NOMO-1 treated with dmso at 0.1 percent for 144 hours (cell line): Measurements from ENCODE around the gene BICDL2.
"Not testable (repeated sequence)": the region's sequence is repeated elsewhere in the genome, so short reads cannot be mapped to it uniquely, and the experiment has no call there.

ENCODE experiments used
- DNase-seq: peaks from one replicate; lab custom pipeline; 2025; ENCODE audit not compliant: unreplicated experiment; lab: John Stamatoyannopoulos, UW

Gene BICDL2

DNA sequence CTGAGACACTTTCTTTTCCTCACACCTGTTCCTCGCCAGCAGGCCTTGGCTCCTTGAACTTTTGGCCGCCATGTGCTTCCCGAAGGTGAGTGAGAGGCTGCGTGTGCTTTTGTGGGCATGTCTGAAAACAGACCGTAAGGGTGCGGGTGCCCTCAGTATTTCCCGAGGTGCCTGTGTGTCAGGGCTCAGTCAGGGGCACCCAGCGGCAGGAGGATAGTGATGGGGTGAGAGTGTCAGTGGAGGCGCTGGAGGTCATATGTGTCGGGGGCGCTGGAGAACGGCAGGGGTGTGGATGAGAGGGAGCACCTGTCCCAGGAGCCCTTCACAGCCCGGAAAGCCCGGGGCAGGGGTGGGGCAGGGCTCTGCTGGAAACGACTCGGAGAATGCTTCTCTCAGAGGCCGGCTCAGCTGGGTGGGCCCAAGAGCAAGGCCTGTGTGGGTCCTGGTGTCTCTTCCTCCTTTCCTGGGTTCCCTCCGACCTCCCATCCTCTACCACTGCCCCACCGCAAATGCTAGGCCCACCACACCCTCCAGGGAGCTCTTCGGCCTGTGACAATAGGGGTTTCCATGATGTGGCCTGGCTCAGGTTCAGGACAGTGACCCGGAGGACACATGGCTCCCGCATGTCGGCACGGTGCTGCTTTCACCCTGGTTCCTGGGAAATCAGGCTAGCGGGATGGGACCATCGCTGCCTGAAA lies 29.1 kb upstream of the BICDL2 start:
- DNase-seq = no peak

- no peak for DNase-seq
Measured at GRCh38 chr16:3065069-3065741, 28.5 kb upstream of the BICDL2 start, which contains the start of gene IL32. Gene IL32, plus strand, starts transcription at chr16:3065640. Its CDS starts 172 bp downstream, at chr16:3065812.

- no peak for DNase-seq
Measured at GRCh38 chr16:3063625-3064386, 27.1 kb upstream of the BICDL2 start.

DNA sequence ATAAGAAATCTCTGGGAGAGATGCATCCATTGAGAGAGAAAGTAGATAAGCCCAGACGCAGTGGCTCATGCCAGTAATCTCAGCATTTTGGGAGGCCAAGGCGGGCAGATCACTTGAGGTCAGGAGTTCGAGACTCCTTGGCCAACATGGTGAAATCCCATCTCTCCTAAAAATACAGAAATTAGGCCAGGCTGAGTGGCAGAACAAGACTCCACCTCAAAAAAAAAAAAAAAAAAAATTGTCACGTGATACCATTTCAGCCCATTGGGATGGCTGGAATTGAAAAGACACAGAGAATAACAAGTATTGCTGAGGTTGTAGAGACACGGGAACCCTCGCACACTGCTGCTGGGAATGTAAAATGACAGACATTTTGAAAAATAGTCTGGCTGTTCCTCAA lies 25.8 kb upstream of the BICDL2 start:
- DNase-seq = no peak

DNA sequence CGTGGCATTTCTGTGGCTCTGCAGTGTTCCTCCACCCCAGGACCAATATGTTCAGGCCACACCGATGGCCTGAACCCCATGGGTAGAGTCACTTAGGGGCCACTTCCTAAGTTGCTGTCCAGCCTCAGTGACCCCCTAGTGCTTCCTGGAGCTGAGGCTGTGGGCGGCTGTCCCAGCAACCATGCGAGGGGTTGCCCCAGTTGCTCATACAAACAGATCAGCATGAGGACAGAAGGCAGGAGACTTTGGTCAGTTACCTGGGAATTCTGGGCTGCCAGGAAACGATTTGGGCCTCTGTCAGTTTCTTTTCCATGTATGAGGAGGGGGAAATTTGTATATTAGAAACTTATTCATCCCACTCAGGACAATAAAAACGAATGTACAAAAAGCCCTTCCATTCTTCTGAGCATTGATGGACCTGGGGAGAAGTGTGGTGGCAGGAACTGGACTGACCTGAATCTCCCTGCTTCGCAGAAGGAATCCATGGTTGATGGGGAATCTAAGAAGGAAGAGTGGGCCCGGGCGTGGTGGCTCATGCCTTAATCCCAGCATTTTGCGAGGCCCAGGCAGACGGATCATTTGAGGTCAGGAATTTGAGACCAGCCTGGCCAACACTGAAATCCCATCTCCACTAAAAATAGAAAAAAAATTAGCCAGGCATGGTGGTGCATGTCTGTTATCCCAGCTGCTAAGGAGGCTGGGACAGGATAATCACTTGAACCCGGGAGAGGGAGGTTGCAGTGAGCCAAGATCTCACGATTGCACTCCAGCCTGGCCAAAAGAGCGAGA lies 23.8 kb upstream of the BICDL2 start:
- DNase-seq = no peak

GRCh38 chr16:3059723-3060242 lies 23.0 kb upstream of the BICDL2 start:
- DNase-seq = no peak

DNA sequence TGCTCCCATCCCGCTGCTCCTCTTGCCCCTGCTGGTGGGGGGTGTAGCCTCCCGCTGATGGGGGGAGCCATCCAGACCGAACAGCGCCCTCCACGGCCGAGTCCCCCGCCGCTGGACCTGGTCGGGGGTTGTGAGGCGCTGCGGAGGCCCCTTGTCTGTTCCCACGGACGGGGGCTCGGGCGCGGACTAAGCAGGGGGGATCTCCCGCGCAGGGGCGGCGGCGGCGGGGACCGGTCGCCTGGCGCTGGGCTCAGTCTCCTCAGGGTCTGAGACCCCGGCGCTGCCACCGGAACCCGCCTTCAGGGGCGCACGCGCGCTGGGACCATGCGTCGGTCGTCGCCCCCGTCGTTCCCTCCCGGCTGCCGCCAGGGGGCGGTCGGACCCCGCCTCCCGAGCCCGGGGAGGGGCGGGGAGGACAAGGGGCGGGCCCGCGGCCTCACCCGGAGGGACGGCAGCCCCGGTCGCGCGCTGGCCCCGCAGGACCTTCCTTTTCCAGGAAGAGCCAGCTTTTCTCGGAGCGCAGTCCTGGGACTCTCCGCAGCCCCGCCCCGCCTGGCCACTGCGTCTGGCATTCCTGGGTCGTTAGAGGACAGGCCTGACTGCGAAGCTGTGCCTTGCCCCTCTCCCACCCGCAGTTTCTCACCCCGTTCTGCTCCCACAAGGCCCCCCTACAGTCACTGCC lies 22.4 kb upstream of the BICDL2 start:
- peak; percentile 22 for DNase-seq

GRCh38 chr16:3058139-3059030 lies 21.6 kb upstream of the BICDL2 start:
- DNase-seq = no peak

GRCh38 chr16:3057181-3058138 lies 20.7 kb upstream of the BICDL2 start:
- no peak for DNase-seq

- DNase-seq = no peak
Measured at GRCh38 chr16:3056336-3057180, 19.8 kb upstream of the BICDL2 start.

- DNase-seq = not testable (repeated sequence)
Measured at GRCh38 chr16:3055734-3056115, 19.0 kb upstream of the BICDL2 start.

DNA sequence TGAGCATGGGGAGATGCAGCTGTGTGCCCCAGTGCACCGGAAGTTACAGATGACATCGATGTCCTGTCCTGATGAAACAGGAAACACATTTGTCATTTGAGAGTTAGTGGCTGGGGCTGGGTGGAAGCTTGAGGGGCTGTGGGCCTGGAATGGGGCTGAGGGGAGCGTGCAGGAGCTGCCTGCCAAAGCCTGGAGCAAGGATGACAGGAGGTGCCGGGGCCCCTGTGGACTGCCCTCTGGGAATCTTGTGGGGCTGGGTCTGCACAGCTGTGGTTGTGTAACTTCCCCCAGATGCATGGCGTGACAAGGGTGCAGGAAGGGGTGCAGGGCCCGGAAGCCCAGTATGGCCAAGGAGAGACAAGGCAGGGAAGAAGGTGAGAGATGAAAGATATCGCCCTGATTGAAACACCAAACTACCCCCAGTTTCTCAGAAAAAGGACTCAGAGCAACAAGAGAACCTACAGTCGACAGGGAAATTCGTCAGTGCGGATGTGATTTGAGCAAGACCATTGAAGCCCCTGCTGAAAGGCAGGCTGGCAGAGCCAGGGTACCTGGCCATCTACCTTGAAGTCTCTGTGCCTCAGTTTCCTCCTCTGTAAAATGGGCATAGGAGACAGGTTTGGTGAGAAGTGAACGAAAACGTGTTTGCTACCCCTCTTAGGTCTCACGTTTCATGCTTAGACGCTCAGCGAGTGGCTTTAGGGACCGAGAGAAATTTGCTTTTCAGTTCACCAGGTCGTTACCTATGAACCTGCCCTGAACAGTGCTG lies 18.4 kb upstream of the BICDL2 start:
- DNase-seq = peak; percentile 54

- DNase-seq = not testable (repeated sequence)
Measured at GRCh38 chr16:3053330-3053710, 16.6 kb upstream of the BICDL2 start.

DNA sequence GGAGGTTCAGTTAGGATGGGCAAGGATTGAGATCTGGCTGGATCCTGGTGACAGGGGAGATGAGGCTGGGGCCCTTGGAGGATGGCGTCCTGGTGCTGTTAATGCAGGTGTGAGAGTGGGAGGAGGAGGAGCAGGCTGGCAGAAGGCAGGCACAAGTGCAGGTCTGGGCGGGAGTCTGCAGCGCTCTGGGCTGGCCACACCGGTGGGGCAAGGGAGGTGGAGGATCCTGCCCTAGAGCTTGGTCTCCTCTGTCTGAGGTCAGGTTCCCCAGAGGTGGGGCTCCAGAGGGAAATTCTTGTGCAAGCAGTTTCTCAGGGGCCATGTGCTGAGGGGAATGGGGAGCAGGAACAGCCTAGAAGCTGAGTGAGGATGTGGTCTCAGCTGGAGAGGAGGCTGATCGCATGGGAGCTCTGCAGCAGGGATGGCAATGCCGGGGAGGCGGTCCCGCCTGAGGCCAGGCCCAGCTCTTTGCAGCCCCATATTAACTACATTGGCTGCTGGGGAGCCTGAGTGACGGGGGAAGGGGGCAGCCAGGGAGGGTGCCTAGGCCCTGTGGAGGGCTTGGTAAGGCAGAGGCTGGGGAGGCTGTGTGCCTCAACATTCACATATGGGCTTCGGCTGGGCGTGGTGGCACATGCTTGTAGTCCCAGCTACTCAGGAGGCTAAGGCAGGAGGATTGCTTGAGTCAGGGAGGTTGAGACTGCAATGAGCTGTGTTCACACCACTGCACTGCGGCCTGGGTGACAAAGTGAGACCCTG lies 16.0 kb upstream of the BICDL2 start:
- DNase-seq = not testable (repeated sequence)

- no peak for DNase-seq
Measured at GRCh38 chr16:3051494-3051893, 14.8 kb upstream of the BICDL2 start.

- DNase-seq = no peak
Measured at GRCh38 chr16:3051009-3051408, 14.3 kb upstream of the BICDL2 start.
